ENCODE results near the gene TNNI2. TPM values are rescaled to one million over a fixed set of nuclear protein-coding genes. Genes with fewer than 3 reads are reported as not detected.
A peak's percentile ranks its signal among the peaks of the same experiment; 100 is the strongest.
"Not testable (repeated sequence)": the region's sequence is repeated elsewhere in the genome, so short reads cannot be mapped to it uniquely, and the experiment has no call there.

The TNNI2 gene
- total RNA-seq, 1 donor from 2014 or later, result 1.7 TPM

- Mint-ChIP-seq H3K9me3 (no peaks in the 10 kb centered on the region), H3K4me1 (ENCODE audit: unreplicated experiment) (peaks cover 8% of the 10 kb centered on the region), H3K36me3 (no peaks in the 10 kb centered on the region), H3K27me3 (peaks cover 32% of the 10 kb centered on the region), H3K27ac (no peak overlapping the region), H3K4me3 (no peak overlapping the region)
- TF ChIP-seq CTCF (conservative IDR thresholded peaks at IDR 0.05), result no peak
- DNase-seq (ENCODE audit: extremely low spot score, unreplicated experiment), result no peak
These were observed 41.2 kb upstream of the TNNI2 start for GRCh38 chr11:1797391-1798125.

DNA sequence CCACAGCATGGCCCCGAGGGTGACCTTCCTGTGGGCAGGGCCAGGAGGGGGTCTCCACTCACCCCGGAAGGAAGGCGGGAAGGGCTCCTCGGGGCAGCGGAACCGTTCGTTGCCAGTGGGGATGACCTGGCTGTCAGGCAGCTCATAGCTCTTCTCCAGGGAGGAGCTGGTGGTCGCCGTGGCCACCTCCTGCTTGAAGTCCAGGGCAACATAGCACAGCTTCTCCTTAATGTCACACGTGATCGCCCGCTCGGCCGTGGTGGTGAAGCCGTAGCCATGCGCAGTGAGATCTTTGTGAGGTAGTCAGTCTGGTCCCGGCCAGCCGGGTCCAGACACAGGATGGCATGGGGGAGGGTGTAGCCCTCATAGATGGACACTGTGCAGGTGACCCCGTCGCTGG, 35.5 kb upstream of the TNNI2 start:
- no peak overlapping the region for H3K27ac Mint-ChIP-seq
- H3K4me3 Mint-ChIP-seq, result no peak overlapping the region
- H3K9me3 Mint-ChIP-seq, result no peaks in the 10 kb centered on the region
- no peak for DNase-seq (ENCODE audit: extremely low spot score, unreplicated experiment)
- no peak for TF ChIP-seq CTCF (conservative IDR thresholded peaks at IDR 0.05)
- no peaks in the 10 kb centered on the region for H3K4me1 Mint-ChIP-seq (ENCODE audit: unreplicated experiment)
- peaks cover 11% of the 10 kb centered on the region for H3K27me3 Mint-ChIP-seq
- H3K36me3 Mint-ChIP-seq, result no peaks in the 10 kb centered on the region

- not testable (repeated sequence) for DNase-seq (ENCODE audit: extremely low spot score, unreplicated experiment); H3K36me3 Mint-ChIP-seq; H3K27me3 Mint-ChIP-seq; H3K27ac Mint-ChIP-seq; H3K4me1 Mint-ChIP-seq (ENCODE audit: unreplicated experiment); H3K4me3 Mint-ChIP-seq; H3K9me3 Mint-ChIP-seq
These were observed 34.8 kb upstream of the TNNI2 start for GRCh38 chr11:1803835-1804519.

DNA sequence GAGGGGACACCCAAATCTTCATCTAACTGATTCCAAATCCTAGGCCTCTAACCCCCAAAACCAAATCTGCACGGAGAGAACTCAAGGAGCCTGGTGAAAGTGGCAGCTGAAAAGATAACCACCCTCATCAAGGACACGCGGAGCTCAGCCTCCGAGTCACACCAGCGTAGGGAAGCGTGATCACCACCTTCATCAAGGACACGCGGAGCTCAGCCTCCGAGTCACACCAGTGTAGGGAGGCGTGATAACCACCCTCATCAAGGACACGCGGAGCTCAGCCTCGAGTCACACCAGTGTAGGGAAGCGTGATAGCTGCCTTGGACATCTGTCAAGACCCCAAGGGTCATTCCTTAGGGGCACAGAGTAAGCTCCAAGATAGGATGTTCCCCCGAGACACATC, 33.3 kb upstream of the TNNI2 start:
- H3K4me3 Mint-ChIP-seq, result no peak overlapping the region
- no peaks in the 10 kb centered on the region for H3K4me1 Mint-ChIP-seq (ENCODE audit: unreplicated experiment)
- no peaks in the 10 kb centered on the region for H3K9me3 Mint-ChIP-seq
- no peak for TF ChIP-seq CTCF (conservative IDR thresholded peaks at IDR 0.05)
- H3K27me3 Mint-ChIP-seq, result peaks cover 10% of the 10 kb centered on the region
- no peak overlapping the region for H3K27ac Mint-ChIP-seq
- no peak for DNase-seq (ENCODE audit: extremely low spot score, unreplicated experiment)
- H3K36me3 Mint-ChIP-seq, result no peaks in the 10 kb centered on the region

- Mint-ChIP-seq H3K27me3 (peaks cover 12% of the 10 kb centered on the region), H3K27ac (no peak overlapping the region), H3K4me3 (no peak overlapping the region), H3K9me3 (peaks cover 4% of the 10 kb centered on the region), H3K36me3 (no peaks in the 10 kb centered on the region), H3K4me1 (ENCODE audit: unreplicated experiment) (no peaks in the 10 kb centered on the region)
- TF ChIP-seq CTCF (conservative IDR thresholded peaks at IDR 0.05), result peak; percentile 38
- no peak for DNase-seq (ENCODE audit: extremely low spot score, unreplicated experiment)
These were observed 31.4 kb upstream of the TNNI2 start for GRCh38 chr11:1807264-1807995.

GRCh38 chr11:1810761-1811160, 28.0 kb upstream of the TNNI2 start:
- H3K36me3 Mint-ChIP-seq, result no peaks in the 10 kb centered on the region
- H3K4me1 Mint-ChIP-seq (ENCODE audit: unreplicated experiment), result no peaks in the 10 kb centered on the region
- peaks cover 5% of the 10 kb centered on the region for H3K9me3 Mint-ChIP-seq
- no peak for TF ChIP-seq CTCF (conservative IDR thresholded peaks at IDR 0.05)
- H3K4me3 Mint-ChIP-seq, result no peak overlapping the region
- no peak for DNase-seq (ENCODE audit: extremely low spot score, unreplicated experiment)
- no peak overlapping the region for H3K27ac Mint-ChIP-seq
- peaks cover 14% of the 10 kb centered on the region for H3K27me3 Mint-ChIP-seq
